Metanephros (tissue), 1 donor: ENCODE measurements around the gene SHF. TPM values are rescaled to one million over a fixed set of nuclear protein-coding genes. Genes with fewer than 3 reads are reported as not detected.

Experiments used
- total RNA-seq: library from RNA; depleted of rRNA; stranded (reverse); fragments of >200 nt; gene quantifications from one replicate; pipeline ENCODE4 v1.2.3, GENCODE V29; 2014

SHF gene
- total RNA-seq = 9.1 TPM

GRCh38 chr15:45187894-45188830 is at the start of gene SHF:
Gene SHF (minus strand): TSS chr15:45187966. CDS start chr15:45187951, 15 bp downstream.

DNA sequence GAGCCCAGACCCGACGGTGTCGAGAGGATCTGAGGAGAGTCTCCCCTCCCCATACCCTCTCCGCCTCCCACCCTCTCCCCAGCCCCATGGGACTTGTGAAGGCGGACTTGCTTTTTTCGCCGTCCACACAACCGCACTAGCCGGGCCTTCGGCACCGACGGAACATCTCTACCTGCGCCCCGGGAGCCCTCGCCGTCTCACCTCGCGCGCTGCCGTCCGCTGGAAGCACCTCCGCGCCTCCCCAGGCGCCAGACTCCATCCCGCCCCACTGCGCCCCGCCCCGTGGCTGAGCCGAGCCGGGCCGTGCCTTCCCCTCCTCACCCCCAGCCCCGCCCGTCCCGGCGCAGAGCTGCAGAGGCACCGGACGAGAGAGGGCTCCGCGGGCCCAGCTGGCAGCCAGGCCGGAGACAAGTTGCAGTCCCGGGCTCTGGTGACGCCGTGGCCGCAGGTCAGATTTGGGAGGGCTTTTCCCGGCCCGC is 58.1 kb downstream of the SHF start, which contains the start of the genes DUOX1 and DUOXA1:
Gene DUOX1 (plus strand): TSS at position 344 of the 479 bp plus-strand sequence. CDS start 1,973 bp downstream, outside the sequence.
Gene DUOXA1 (minus strand): TSS at position 229 of the 479 bp plus-strand sequence. CDS start 6,865 bp downstream, outside the sequence.

Other genes with a start within 250 kb of the SHF start
- not detected for gene TERB2, start 231.3 kb downstream of the SHF start, total RNA-seq
- 20.5 TPM for gene SORD, start 164.8 kb downstream of the SHF start, total RNA-seq
- 0.06 TPM for gene DUOX2, start 73.8 kb downstream of the SHF start, total RNA-seq
- not detected for gene DUOXA2, start 73.6 kb downstream of the SHF start, total RNA-seq
- 0.93 TPM for gene DUOXA1, start 58.1 kb downstream of the SHF start, total RNA-seq
- gene DUOX1, start 58.0 kb downstream of the SHF start, total RNA-seq = 1.8 TPM
- 0.23 TPM for gene SLC28A2, start 64.3 kb upstream of the SHF start, total RNA-seq
- gene GATM, start 190.6 kb upstream of the SHF start, total RNA-seq = 269 TPM